MM.1S (cell line): ENCODE measurements around the gene SLC47A2.
"Not testable (repeated sequence)": the region's sequence is repeated elsewhere in the genome, so short reads cannot be mapped to it uniquely, and the experiment has no call there.

Source experiments
- DNase-seq: peaks from one replicate; pipeline ENCODE4 v3.0.0-alpha.2; 2015
- H2AFZ ChIP-seq: fragments of 300-600 bp; sonication (generic); 2 replicates; pipeline ENCODE4 v1.6.0; 2016; ENCODE audit warnings: antibody characterized with exemption, low read length
- H3F3A ChIP-seq: fragments of 300-600 bp; sonication (generic); 2 replicates; pipeline ENCODE4 v1.6.1; 2016; ENCODE audit warnings: mild to moderate bottlenecking, antibody characterized with exemption, low read length, moderate library complexity, mixed read lengths; ENCODE audit not compliant: insufficient read depth
- H3K27ac ChIP-seq: fragments of 300-600 bp; sonication (generic); 2 replicates; pipeline ENCODE4 v1.5.1; 2016; ENCODE audit warnings: mild to moderate bottlenecking, low read length
- H3K27me3 ChIP-seq: fragments of 300-600 bp; sonication (generic); replicated peaks from 2 replicates; pipeline ENCODE4 v1.6.0; 2016; ENCODE audit warnings: low read length; ENCODE audit not compliant: insufficient read depth
- H3K36me3 ChIP-seq: fragments of 300-600 bp; sonication (generic); replicated peaks from 2 replicates; pipeline ENCODE4 v1.6.1; 2016; ENCODE audit warnings: mild to moderate bottlenecking, low read length, mixed read lengths; ENCODE audit not compliant: insufficient read depth
- H3K4me1 ChIP-seq: fragments of 300-600 bp; sonication (generic); 2 replicates; pipeline ENCODE4 v1.6.1; 2016; ENCODE audit warnings: low read length, mixed read lengths
- H3K4me2 ChIP-seq: fragments of 300-600 bp; sonication (generic); 2 replicates; pipeline ENCODE4 v1.6.0; 2016; ENCODE audit warnings: low read depth, low read length
- H3K4me3 ChIP-seq: fragments of 300-600 bp; sonication (generic); 2 replicates; pipeline ENCODE4 v1.5.1; 2016; ENCODE audit warnings: low read length, mixed read lengths
- H3K79me2 ChIP-seq: fragments of 300-600 bp; sonication (generic); 2 replicates; pipeline ENCODE4 v1.6.1; 2016; ENCODE audit warnings: mixed run types, low read length, mixed read lengths
- H3K9ac ChIP-seq: fragments of 300-600 bp; sonication (generic); 2 replicates; pipeline ENCODE4 v1.6.1; 2016; ENCODE audit warnings: low read length, mixed read lengths
- H3K9me2 ChIP-seq: fragments of 300-600 bp; sonication (generic); replicated peaks from 2 replicates; pipeline ENCODE4 v1.6.1; 2016; ENCODE audit warnings: mild to moderate bottlenecking, low read length, mixed read lengths; ENCODE audit not compliant: insufficient read depth
- H3K9me3 ChIP-seq: fragments of 300-600 bp; sonication (generic); replicated peaks from 2 replicates; pipeline ENCODE4 v1.6.1; 2016; ENCODE audit warnings: mild to moderate bottlenecking, low read length, mixed read lengths; ENCODE audit not compliant: insufficient read depth
- H4K20me1 ChIP-seq: fragments of 300-600 bp; sonication (generic); 2 replicates; pipeline ENCODE4 v1.6.1; 2016; ENCODE audit warnings: mild to moderate bottlenecking, low read length, moderate library complexity, mixed read lengths; ENCODE audit not compliant: insufficient read depth
- CTCF ChIP-seq: fragments of 300-600 bp; sonication (generic); IDR thresholded peaks from 2 replicates; pipeline ENCODE4 v1.5.1; 2016; ENCODE audit warnings: antibody characterized with exemption, low read length, mixed read lengths
- EZH2 ChIP-seq: fragments of 300-600 bp; sonication (generic); optimal IDR thresholded peaks from 2 replicates; pipeline ENCODE3; 2017; ENCODE audit warnings: low read depth, mild to moderate bottlenecking, antibody characterized with exemption, low read length, mixed read lengths
- EZH2phosphoT487 ChIP-seq: fragments of 300-600 bp; sonication (generic); IDR thresholded peaks from 2 replicates; pipeline ENCODE4 v1.6.1; 2018; ENCODE audit warnings: antibody characterized with exemption, low read length

The SLC47A2 gene

GRCh38 chr17:19673623-19674022 is 42.8 kb downstream of the SLC47A2 start:
- H3F3A ChIP-seq = no peaks in the 10 kb centered on the region
- H3K4me1 ChIP-seq = no peaks in the 10 kb centered on the region
- no peaks in the 10 kb centered on the region for H4K20me1 ChIP-seq
- no peak overlapping the region for H2AFZ ChIP-seq
- no peak overlapping the region for H3K4me3 ChIP-seq
- H3K27me3 ChIP-seq = no peaks in the 10 kb centered on the region
- no peak overlapping the region for H3K4me2 ChIP-seq
- no peak overlapping the region for H3K9ac ChIP-seq
- H3K36me3 ChIP-seq = no peaks in the 10 kb centered on the region
- DNase-seq = no peak
- H3K9me3 ChIP-seq = no peaks in the 10 kb centered on the region
- H3K79me2 ChIP-seq = no peaks in the 10 kb centered on the region
- TF ChIP-seq CTCF (no peak), EZH2 (no peak), EZH2phosphoT487 (no peak)
- H3K27ac ChIP-seq = no peak overlapping the region
- H3K9me2 ChIP-seq = no peaks in the 10 kb centered on the region

GRCh38 chr17:19672009-19672750 is 44.2 kb downstream of the SLC47A2 start:
- no peak for DNase-seq
- no peak overlapping the region for H3K27ac ChIP-seq
- TF ChIP-seq EZH2 (no peak), EZH2phosphoT487 (no peak), CTCF (no peak)

GRCh38 chr17:19671433-19671832 is 45.0 kb downstream of the SLC47A2 start:
- no peak overlapping the region for H3K9ac ChIP-seq
- H2AFZ ChIP-seq = no peak overlapping the region
- H3K4me1 ChIP-seq = no peaks in the 10 kb centered on the region
- H3K27me3 ChIP-seq = no peaks in the 10 kb centered on the region
- no peaks in the 10 kb centered on the region for H3K36me3 ChIP-seq
- H3K9me2 ChIP-seq = no peaks in the 10 kb centered on the region
- H3K9me3 ChIP-seq = no peaks in the 10 kb centered on the region
- no peak overlapping the region for H3K4me3 ChIP-seq
- no peaks in the 10 kb centered on the region for H3K79me2 ChIP-seq
- H4K20me1 ChIP-seq = no peaks in the 10 kb centered on the region
- H3K4me2 ChIP-seq = no peak overlapping the region
- DNase-seq = no peak
- no peak for TF ChIP-seq EZH2phosphoT487
- H3K27ac ChIP-seq = no peak overlapping the region
- no peaks in the 10 kb centered on the region for H3F3A ChIP-seq

More at GRCh38 chr17:19672009-19672750, 44.2 kb downstream of the SLC47A2 start:
- no peaks in the 10 kb centered on the region for H3F3A ChIP-seq
- H4K20me1 ChIP-seq = no peaks in the 10 kb centered on the region
- H3K9me3 ChIP-seq = no peaks in the 10 kb centered on the region
- H2AFZ ChIP-seq = no peak overlapping the region
- no peaks in the 10 kb centered on the region for H3K27me3 ChIP-seq
- no peaks in the 10 kb centered on the region for H3K9me2 ChIP-seq
- no peaks in the 10 kb centered on the region for H3K79me2 ChIP-seq
- H3K4me1 ChIP-seq = no peaks in the 10 kb centered on the region
- H3K36me3 ChIP-seq = no peaks in the 10 kb centered on the region
- H3K4me3 ChIP-seq = no peak overlapping the region
- no peak overlapping the region for H3K4me2 ChIP-seq
- no peak overlapping the region for H3K9ac ChIP-seq

- H3K9ac ChIP-seq = no peak overlapping the region
- no peak overlapping the region for H3K27ac ChIP-seq
- H3K4me3 ChIP-seq = no peak overlapping the region
- H4K20me1 ChIP-seq = no peaks in the 10 kb centered on the region
- H3K27me3 ChIP-seq = no peaks in the 10 kb centered on the region
- H3K9me2 ChIP-seq = no peaks in the 10 kb centered on the region
- no peaks in the 10 kb centered on the region for H3K36me3 ChIP-seq
- no peaks in the 10 kb centered on the region for H3F3A ChIP-seq
- H3K9me3 ChIP-seq = no peaks in the 10 kb centered on the region
- no peak overlapping the region for H2AFZ ChIP-seq
- DNase-seq = no peak
- TF ChIP-seq EZH2phosphoT487 (no peak), CTCF (no peak), EZH2 (no peak)
- H3K4me2 ChIP-seq = no peak overlapping the region
- no peaks in the 10 kb centered on the region for H3K4me1 ChIP-seq
- H3K79me2 ChIP-seq = no peaks in the 10 kb centered on the region
These were observed 45.5 kb downstream of the SLC47A2 start for GRCh38 chr17:19670908-19671307.

GRCh38 chr17:19669680-19670079 is 46.7 kb downstream of the SLC47A2 start:
- H3K9me2 ChIP-seq = not testable (repeated sequence)

More at GRCh38 chr17:19669680-19670079, 46.7 kb downstream of the SLC47A2 start:
- not testable (repeated sequence) for H3K27ac ChIP-seq, H3K9me3 ChIP-seq, H3F3A ChIP-seq, H3K9ac ChIP-seq, H3K4me1 ChIP-seq, H3K4me2 ChIP-seq, H3K36me3 ChIP-seq, H2AFZ ChIP-seq, H4K20me1 ChIP-seq, H3K4me3 ChIP-seq, H3K27me3 ChIP-seq, DNase-seq, H3K79me2 ChIP-seq
